WTC11 (cell line): Measurements from ENCODE around the gene C5orf47.

Experiments
- CTCF ChIP-seq: fragments of 200-600 bp; IDR thresholded peaks from 2 replicates; pipeline ENCODE4 v1.8.0; 2022; ENCODE audit warnings: antibody characterized with exemption
- GABPB1 ChIP-seq: sonication (generic); formaldehyde crosslinking; IDR thresholded peaks from 2 replicates; pipeline ENCODE4 v1.8.1; 2023; ENCODE audit warnings: mild to moderate bottlenecking, missing genetic modification reagents
- MAX ChIP-seq: sonication (generic); formaldehyde crosslinking; IDR thresholded peaks from 2 replicates; pipeline ENCODE4 v1.8.0; 2022; ENCODE audit warnings: mild to moderate bottlenecking, missing genetic modification reagents
- NFE2L1 ChIP-seq: sonication (generic); formaldehyde crosslinking; IDR thresholded peaks from 2 replicates; pipeline ENCODE4 v1.8.1; 2023; ENCODE audit warnings: missing genetic modification reagents
- NR3C1 ChIP-seq: sonication (generic); formaldehyde crosslinking; conservative IDR thresholded peaks from 2 replicates; pipeline ENCODE4 v1.8.1; 2023; ENCODE audit warnings: low read depth, mild to moderate bottlenecking, missing genetic modification reagents
- TP53 ChIP-seq: sonication (generic); formaldehyde crosslinking; IDR thresholded peaks from 2 replicates; pipeline ENCODE4 v1.8.1; 2023; ENCODE audit warnings: mild to moderate bottlenecking, missing genetic modification reagents
- USF2 ChIP-seq: sonication (generic); formaldehyde crosslinking; IDR thresholded peaks from 2 replicates; pipeline ENCODE4 v1.8.1; 2023; ENCODE audit warnings: mild to moderate bottlenecking, missing genetic modification reagents, moderate library complexity

GRCh38 chr5:174008922-174009321, 20.0 kb downstream of the C5orf47 start:
- TF ChIP-seq TP53 (CRISPR knock-in tag) (no peak), NFE2L1 (no peak), CTCF (no peak), GABPB1 (no peak), MAX (CRISPR knock-in tag) (no peak), NR3C1 (no peak), USF2 (CRISPR knock-in tag) (no peak)
